Activated CD4-positive, alpha-beta memory T cell treated with anti-CD3 and anti-CD28 coated beads for 36 hours (primary cell): Measurements from ENCODE around the gene ALX4. TPM values are rescaled to one million over a fixed set of nuclear protein-coding genes. Genes with fewer than 3 reads are reported as not detected.

Experiments
- CTCF ChIA-PET: fragments of 350-600 bp; sonication (Branson Sonifier 250); formaldehyde crosslinking; loops from one replicate; lab custom pipeline; 2021; ENCODE audit warnings: antibody characterized with exemption, inconsistent platforms; lab: Charles Lee
- POLR2A ChIA-PET: fragments of 350-600 bp; sonication (Branson Sonifier 250); formaldehyde crosslinking; loops from one replicate; lab custom pipeline; 2021; ENCODE audit warnings: antibody characterized with exemption; lab: Charles Lee
- DNase-seq: peaks from one replicate; pipeline ENCODE4 v3.0.0-alpha.2; 2020
- H3K27ac Mint-ChIP-seq: one replicate; pipeline ENCODE4 v1.8.0; 2021; ENCODE audit warnings: mixed read lengths
- H3K27me3 Mint-ChIP-seq: one replicate; pipeline ENCODE4 v1.8.0; 2021; ENCODE audit warnings: mixed read lengths
- H3K36me3 Mint-ChIP-seq: one replicate; pipeline ENCODE4 v1.8.0; 2021; ENCODE audit warnings: mixed read lengths
- H3K4me1 Mint-ChIP-seq: one replicate; pipeline ENCODE4 v1.8.0; 2021; ENCODE audit warnings: low read depth, mixed read lengths
- H3K4me3 Mint-ChIP-seq: one replicate; pipeline ENCODE4 v1.8.0; 2021; ENCODE audit warnings: mild to moderate bottlenecking, mixed read lengths
- H3K9me3 Mint-ChIP-seq: one replicate; pipeline ENCODE4 v1.8.0; 2021; ENCODE audit warnings: mixed read lengths
- intact Hi-C: fragments of 100-400 bp; cut with micrococcal nuclease; formaldehyde crosslinking; loops from one replicate; pipeline ENCODE4 v1.15.1; 2023
- total RNA-seq, 2 experiments: library from RNA; stranded (reverse); gene quantifications; one replicate each; pipeline ENCODE4 v1.2.3, GENCODE V29; 2021

Gene ALX4
- total RNA-seq, 2 experiments from 2014 or later, result not detected

- Mint-ChIP-seq H3K4me3 (no peak overlapping the region), H3K27me3 (peaks cover 23% of the 10 kb centered on the region), H3K27ac (no peak overlapping the region), H3K9me3 (no peaks in the 10 kb centered on the region), H3K36me3 (no peaks in the 10 kb centered on the region), H3K4me1 (no peaks in the 10 kb centered on the region)
- ChIA-PET CTCF (no interaction called here), POLR2A (no interaction called here)
- DNase-seq, result no peak
- intact Hi-C loops, result no loop called here
Observed at GRCh38 chr11:44345781-44346180, 35.8 kb upstream of the ALX4 start.

GRCh38 chr11:44344921-44345320 lies 35.0 kb upstream of the ALX4 start:
- intact Hi-C loops, result no loop called here
- H3K27ac Mint-ChIP-seq, result no peak overlapping the region
- H3K27me3 Mint-ChIP-seq, result peaks cover 21% of the 10 kb centered on the region
- H3K4me3 Mint-ChIP-seq, result no peak overlapping the region
- DNase-seq, result no peak
- H3K4me1 Mint-ChIP-seq, result no peaks in the 10 kb centered on the region
- POLR2A ChIA-PET, result no interaction called here
- H3K9me3 Mint-ChIP-seq, result no peaks in the 10 kb centered on the region
- CTCF ChIA-PET, result no interaction called here
- no peaks in the 10 kb centered on the region for H3K36me3 Mint-ChIP-seq

- Mint-ChIP-seq H3K9me3 (no peaks in the 10 kb centered on the region), H3K27me3 (peaks cover 18% of the 10 kb centered on the region), H3K4me3 (no peak overlapping the region), H3K36me3 (no peaks in the 10 kb centered on the region), H3K27ac (no peak overlapping the region), H3K4me1 (no peaks in the 10 kb centered on the region)
- CTCF ChIA-PET, result no interaction called here
- intact Hi-C loops, result no loop called here
- no peak for DNase-seq
- POLR2A ChIA-PET, result no interaction called here
Observed at GRCh38 chr11:44344423-44344820, 34.5 kb upstream of the ALX4 start.

GRCh38 chr11:44343778-44344422 lies 34.0 kb upstream of the ALX4 start:
- H3K4me1 Mint-ChIP-seq, result no peaks in the 10 kb centered on the region
- intact Hi-C loops, result no loop called here
- ChIA-PET POLR2A (no interaction called here), CTCF (no interaction called here)
- no peak overlapping the region for H3K27ac Mint-ChIP-seq
- no peak for DNase-seq
- peaks cover 18% of the 10 kb centered on the region for H3K27me3 Mint-ChIP-seq
- H3K36me3 Mint-ChIP-seq, result no peaks in the 10 kb centered on the region
- no peaks in the 10 kb centered on the region for H3K9me3 Mint-ChIP-seq
- no peak overlapping the region for H3K4me3 Mint-ChIP-seq

- Mint-ChIP-seq H3K27me3 (peaks cover 25% of the 10 kb centered on the region), H3K36me3 (no peaks in the 10 kb centered on the region), H3K9me3 (no peaks in the 10 kb centered on the region), H3K4me1 (no peaks in the 10 kb centered on the region), H3K27ac (no peak overlapping the region), H3K4me3 (no peak overlapping the region)
- ChIA-PET POLR2A (no interaction called here), CTCF (no interaction called here)
- DNase-seq, result no peak
- intact Hi-C loops, result no loop called here
Observed at GRCh38 chr11:44342616-44343015, 32.7 kb upstream of the ALX4 start.

- H3K4me1 Mint-ChIP-seq, result no peaks in the 10 kb centered on the region
- H3K27me3 Mint-ChIP-seq, result peaks cover 29% of the 10 kb centered on the region
- H3K36me3 Mint-ChIP-seq, result no peaks in the 10 kb centered on the region
- no peak for DNase-seq
- ChIA-PET POLR2A (no interaction called here), CTCF (no interaction called here)
- no peak overlapping the region for H3K4me3 Mint-ChIP-seq
- H3K27ac Mint-ChIP-seq, result no peak overlapping the region
- H3K9me3 Mint-ChIP-seq, result no peaks in the 10 kb centered on the region
- intact Hi-C loops, result no loop called here
Observed at GRCh38 chr11:44340656-44341055, 30.7 kb upstream of the ALX4 start.

GRCh38 chr11:44339530-44339883 lies 29.6 kb upstream of the ALX4 start:
- Mint-ChIP-seq H3K9me3 (no peaks in the 10 kb centered on the region), H3K36me3 (no peaks in the 10 kb centered on the region), H3K4me1 (no peaks in the 10 kb centered on the region), H3K27ac (no peak overlapping the region), H3K4me3 (no peak overlapping the region), H3K27me3 (peaks cover 36% of the 10 kb centered on the region)
- no peak for DNase-seq
- CTCF ChIA-PET, result no interaction called here
- intact Hi-C loops, result no loop called here
- POLR2A ChIA-PET, result no interaction called here

- H3K4me1 Mint-ChIP-seq, result no peaks in the 10 kb centered on the region
- no peaks in the 10 kb centered on the region for H3K9me3 Mint-ChIP-seq
- H3K36me3 Mint-ChIP-seq, result no peaks in the 10 kb centered on the region
- ChIA-PET CTCF (no interaction called here), POLR2A (no interaction called here)
- no peak overlapping the region for H3K4me3 Mint-ChIP-seq
- no peak overlapping the region for H3K27ac Mint-ChIP-seq
- intact Hi-C loops, result no loop called here
- peaks cover 36% of the 10 kb centered on the region for H3K27me3 Mint-ChIP-seq
- DNase-seq, result no peak
Observed at GRCh38 chr11:44338698-44339529, 29.0 kb upstream of the ALX4 start.

- no peak for DNase-seq
- ChIA-PET POLR2A (no interaction called here), CTCF (interaction anchor here (0.6 kb wide), 1 partner anchor 188 kb away, joined by 3 read pairs; no protein-coding TSS in a partner anchor)
- H3K27ac Mint-ChIP-seq, result no peak overlapping the region
- H3K9me3 Mint-ChIP-seq, result no peaks in the 10 kb centered on the region
- peaks cover 40% of the 10 kb centered on the region for H3K27me3 Mint-ChIP-seq
- no peak overlapping the region for H3K4me3 Mint-ChIP-seq
- no peaks in the 10 kb centered on the region for H3K4me1 Mint-ChIP-seq
- no peaks in the 10 kb centered on the region for H3K36me3 Mint-ChIP-seq
- intact Hi-C loops, result no loop called here
Observed at GRCh38 chr11:44338026-44338425, 28.1 kb upstream of the ALX4 start.

GRCh38 chr11:44335919-44336318 lies 26.0 kb upstream of the ALX4 start:
- peaks cover 42% of the 10 kb centered on the region for H3K27me3 Mint-ChIP-seq
- H3K4me3 Mint-ChIP-seq, result no peak overlapping the region
- H3K9me3 Mint-ChIP-seq, result no peaks in the 10 kb centered on the region
- no peak overlapping the region for H3K27ac Mint-ChIP-seq
- DNase-seq, result no peak
- CTCF ChIA-PET, result no interaction called here
- intact Hi-C loops, result no loop called here
- POLR2A ChIA-PET, result no interaction called here
- no peaks in the 10 kb centered on the region for H3K36me3 Mint-ChIP-seq
- H3K4me1 Mint-ChIP-seq, result no peaks in the 10 kb centered on the region

GRCh38 chr11:44335052-44335760 lies 25.3 kb upstream of the ALX4 start:
- peaks cover 48% of the 10 kb centered on the region for H3K27me3 Mint-ChIP-seq
- intact Hi-C loops, result no loop called here
- DNase-seq, result no peak
- ChIA-PET POLR2A (no interaction called here), CTCF (no interaction called here)
- H3K4me3 Mint-ChIP-seq, result no peak overlapping the region
- no peaks in the 10 kb centered on the region for H3K4me1 Mint-ChIP-seq
- no peak overlapping the region for H3K27ac Mint-ChIP-seq
- no peaks in the 10 kb centered on the region for H3K36me3 Mint-ChIP-seq
- no peaks in the 10 kb centered on the region for H3K9me3 Mint-ChIP-seq

- Mint-ChIP-seq H3K4me3 (no peak overlapping the region), H3K9me3 (no peaks in the 10 kb centered on the region), H3K27ac (no peak overlapping the region), H3K27me3 (peaks cover 46% of the 10 kb centered on the region), H3K36me3 (no peaks in the 10 kb centered on the region), H3K4me1 (no peaks in the 10 kb centered on the region)
- POLR2A ChIA-PET, result no interaction called here
- CTCF ChIA-PET, result no interaction called here
- intact Hi-C loops, result no loop called here
- no peak for DNase-seq
Observed at GRCh38 chr11:44334356-44335004, 24.5 kb upstream of the ALX4 start.
